ENCODE data around the gene MYO19. TPM values are rescaled to one million over a fixed set of nuclear protein-coding genes. Genes with fewer than 3 reads are reported as not detected.

The MYO19 gene
- total and polyA plus RNA-seq, 9 of the 15 experiments (the other 6 are each of a cell fraction or from before 2014, with no cell fraction given), result 21.6 to 176 (median 129) TPM

DNA sequence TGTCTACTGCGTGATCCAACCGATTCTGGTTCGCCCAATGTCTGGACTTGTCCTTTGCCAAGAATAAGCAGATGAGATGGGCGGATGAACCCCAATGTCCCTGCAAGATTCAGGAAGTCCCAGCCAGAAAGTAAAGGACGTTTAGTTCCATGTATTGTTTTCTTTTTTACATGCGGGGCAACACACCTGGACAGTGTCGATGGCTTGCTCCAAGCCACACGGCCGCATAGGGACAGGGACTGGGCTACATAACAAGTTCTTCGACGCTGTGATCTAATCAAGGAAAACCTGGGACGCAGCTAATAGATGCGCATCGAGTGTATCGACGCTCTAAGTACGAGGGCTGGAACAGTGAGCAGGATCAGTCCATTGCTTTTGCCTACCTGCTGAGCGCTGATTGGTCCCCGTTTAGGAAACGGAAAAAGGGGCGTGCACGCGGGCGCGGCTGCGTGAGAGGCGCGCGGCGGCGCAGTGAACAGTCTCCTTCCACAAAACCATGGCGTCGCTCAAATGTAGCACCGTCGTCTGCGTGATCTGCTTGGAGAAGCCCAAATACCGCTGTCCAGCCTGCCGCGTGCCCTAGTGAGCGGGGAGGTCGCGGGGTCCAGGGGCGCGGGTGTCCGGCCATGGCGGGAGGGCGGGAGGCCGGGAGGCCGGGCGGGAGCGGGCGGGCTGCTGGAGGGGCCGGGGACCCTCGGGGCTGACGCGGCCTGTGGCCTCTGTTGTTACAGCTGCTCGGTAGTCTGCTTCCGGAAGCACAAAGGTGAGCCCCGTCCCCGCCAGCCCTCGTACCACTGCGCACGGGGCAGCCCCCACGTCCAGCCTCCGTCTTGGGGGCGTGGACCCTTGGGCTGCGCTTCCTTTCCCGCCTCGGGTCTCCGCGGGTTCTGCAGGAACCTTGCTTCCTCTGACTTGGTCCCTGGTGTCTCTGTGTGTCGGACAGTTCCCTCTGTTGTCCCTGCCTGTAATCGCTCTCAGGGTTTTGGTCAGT, 48.2 kb downstream of the MYO19 start, which contains the start of gene ZNHIT3 (continued):
- TF ChIP-seq, protein P1, sequence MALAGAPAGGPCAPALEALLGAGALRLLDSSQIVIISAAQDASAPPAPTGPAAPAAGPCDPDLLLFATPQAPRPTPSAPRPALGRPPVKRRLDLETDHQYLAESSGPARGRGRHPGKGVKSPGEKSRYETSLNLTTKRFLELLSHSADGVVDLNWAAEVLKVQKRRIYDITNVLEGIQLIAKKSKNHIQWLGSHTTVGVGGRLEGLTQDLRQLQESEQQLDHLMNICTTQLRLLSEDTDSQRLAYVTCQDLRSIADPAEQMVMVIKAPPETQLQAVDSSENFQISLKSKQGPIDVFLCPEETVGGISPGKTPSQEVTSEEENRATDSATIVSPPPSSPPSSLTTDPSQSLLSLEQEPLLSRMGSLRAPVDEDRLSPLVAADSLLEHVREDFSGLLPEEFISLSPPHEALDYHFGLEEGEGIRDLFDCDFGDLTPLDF (CRISPR knock-in tag; IDR thresholded peaks at IDR 0.05), result 0 out of 2 replicates have a peak, but pooled peaks have one; percentile 62
- no peak for TF ChIP-seq ASH1L (IDR thresholded peaks at IDR 0.05; ENCODE audit: borderline replicate concordance, low read depth, partially characterized antibody)
- TF ChIP-seq, protein P2, sequence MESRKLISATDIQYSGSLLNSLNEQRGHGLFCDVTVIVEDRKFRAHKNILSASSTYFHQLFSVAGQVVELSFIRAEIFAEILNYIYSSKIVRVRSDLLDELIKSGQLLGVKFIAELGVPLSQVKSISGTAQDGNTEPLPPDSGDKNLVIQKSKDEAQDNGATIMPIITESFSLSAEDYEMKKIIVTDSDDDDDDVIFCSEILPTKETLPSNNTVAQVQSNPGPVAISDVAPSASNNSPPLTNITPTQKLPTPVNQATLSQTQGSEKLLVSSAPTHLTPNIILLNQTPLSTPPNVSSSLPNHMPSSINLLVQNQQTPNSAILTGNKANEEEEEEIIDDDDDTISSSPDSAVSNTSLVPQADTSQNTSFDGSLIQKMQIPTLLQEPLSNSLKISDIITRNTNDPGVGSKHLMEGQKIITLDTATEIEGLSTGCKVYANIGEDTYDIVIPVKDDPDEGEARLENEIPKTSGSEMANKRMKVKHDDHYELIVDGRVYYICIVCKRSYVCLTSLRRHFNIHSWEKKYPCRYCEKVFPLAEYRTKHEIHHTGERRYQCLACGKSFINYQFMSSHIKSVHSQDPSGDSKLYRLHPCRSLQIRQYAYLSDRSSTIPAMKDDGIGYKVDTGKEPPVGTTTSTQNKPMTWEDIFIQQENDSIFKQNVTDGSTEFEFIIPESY (CRISPR knock-in tag; IDR thresholded peaks at IDR 0.05), result no peak
- TF ChIP-seq BRD4 (IDR thresholded peaks at IDR 0.05), result no peak
- TF ChIP-seq ZFP36 (IDR thresholded peaks at IDR 0.05; ENCODE audit: low read depth, low read length, partially characterized antibody), result no peak
- no peak for TF ChIP-seq NBN (IDR thresholded peaks at IDR 0.05; ENCODE audit: low read depth)
- TF ChIP-seq RBM14 (IDR thresholded peaks at IDR 0.05; ENCODE audit: borderline replicate concordance, insufficient read depth, low read depth, low read length), result no peak
- no peak for TF ChIP-seq TEAD2 (tag; IDR thresholded peaks at IDR 0.05)
- TF ChIP-seq, protein P3, sequence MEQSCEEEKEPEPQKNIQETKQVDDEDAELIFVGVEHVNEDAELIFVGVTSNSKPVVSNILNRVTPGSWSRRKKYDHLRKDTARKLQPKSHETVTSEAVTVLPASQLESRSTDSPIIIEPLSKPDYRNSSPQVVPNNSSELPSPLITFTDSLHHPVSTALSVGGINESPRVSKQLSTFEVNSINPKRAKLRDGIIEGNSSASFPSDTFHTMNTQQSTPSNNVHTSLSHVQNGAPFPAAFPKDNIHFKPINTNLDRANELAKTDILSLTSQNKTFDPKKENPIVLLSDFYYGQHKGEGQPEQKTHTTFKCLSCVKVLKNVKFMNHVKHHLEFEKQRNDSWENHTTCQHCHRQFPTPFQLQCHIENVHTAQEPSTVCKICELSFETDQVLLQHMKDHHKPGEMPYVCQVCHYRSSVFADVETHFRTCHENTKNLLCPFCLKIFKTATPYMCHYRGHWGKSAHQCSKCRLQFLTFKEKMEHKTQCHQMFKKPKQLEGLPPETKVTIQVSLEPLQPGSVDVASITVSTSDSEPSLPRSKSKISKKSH (CRISPR knock-in tag; IDR thresholded peaks at IDR 0.05), result no peak
- peak; percentile 86; the same call in 1 of the 2 replicates for TF ChIP-seq ZBTB7A (IDR thresholded peaks at IDR 0.05; ENCODE audit: borderline replicate concordance, control insufficient read depth, low read depth, low read length)
- no peak for TF ChIP-seq ZNF583 (CRISPR knock-in tag; IDR thresholded peaks at IDR 0.05)
- TF ChIP-seq XRCC4 (IDR thresholded peaks at IDR 0.05; ENCODE audit: extremely low read depth, insufficient read depth, insufficient read length), result no peak
- TF ChIP-seq SIN3B (IDR thresholded peaks at IDR 0.05; ENCODE audit: low read depth), result peak; percentile 51; the same call in 1 of the 2 replicates
- no peak for TF ChIP-seq FOXP1 (CRISPR knock-in tag; IDR thresholded peaks at IDR 0.05)
- TF ChIP-seq KLF6 (CRISPR knock-in tag; IDR thresholded peaks at IDR 0.05; ENCODE audit: borderline replicate concordance), result no peak
- TF ChIP-seq SAP30 (IDR thresholded peaks at IDR 0.05; ENCODE audit: borderline replicate concordance, insufficient read depth, low read depth, low read length, poor library complexity, severe bottlenecking), result no peak
- no peak; the same call in 1 of the 2 replicates for TF ChIP-seq TCF3 (CRISPR knock-in tag; IDR thresholded peaks at IDR 0.05)
- TF ChIP-seq ATF1 (CRISPR knock-in tag; IDR thresholded peaks at IDR 0.05), result peak; percentile 49; the same call in 1 of the 2 replicates
- TF ChIP-seq ATF1 (tag; IDR thresholded peaks at IDR 0.05), result peak; percentile 82
- no peak for TF ChIP-seq KAT8 (IDR thresholded peaks at IDR 0.05; ENCODE audit: low read depth)
- TF ChIP-seq ZNF57 (CRISPR knock-in tag; IDR thresholded peaks at IDR 0.05), result no peak
- no peak for TF ChIP-seq SETDB1 (IDR thresholded peaks at IDR 0.05; ENCODE audit: low read length)
- peak; percentile 82 for TF ChIP-seq C11orf30 (IDR thresholded peaks at IDR 0.05; ENCODE audit: low read depth)
- no peak for TF ChIP-seq SREBF1 (IDR thresholded peaks at IDR 0.05; ENCODE audit: borderline replicate concordance, low read depth, low read length)

Data from K562 (cell line).